EH (cell line): ENCODE data around the gene TMEM244.
"Not testable (repeated sequence)": the region's sequence is repeated elsewhere in the genome, so short reads cannot be mapped to it uniquely, and the experiment has no call there.

Experiments used
- DNase-seq: peaks from one replicate; pipeline ENCODE4 v3.0.0-alpha.2; 2015; ENCODE audit warnings: low read depth

Gene TMEM244

DNA sequence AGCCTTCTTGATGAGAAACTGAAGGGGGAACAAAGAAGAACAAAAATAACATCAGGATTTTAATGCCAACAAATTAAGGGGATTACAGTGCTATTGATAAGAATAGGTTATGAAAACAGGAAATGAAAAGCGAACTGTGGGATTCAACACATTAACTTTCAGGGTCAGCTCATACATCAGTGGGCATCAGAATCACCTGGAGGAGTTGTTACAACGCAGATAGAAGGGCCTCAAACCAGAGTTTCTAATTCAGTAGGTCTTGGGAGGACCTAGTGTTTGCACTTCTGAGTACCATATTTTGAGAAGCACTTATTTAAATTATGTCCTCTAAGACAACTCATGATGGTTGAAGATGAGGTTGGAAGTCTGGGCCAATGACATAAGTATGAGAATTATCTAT, 5.6 kb upstream of the TMEM244 start:
- DNase-seq: no peak

DNA sequence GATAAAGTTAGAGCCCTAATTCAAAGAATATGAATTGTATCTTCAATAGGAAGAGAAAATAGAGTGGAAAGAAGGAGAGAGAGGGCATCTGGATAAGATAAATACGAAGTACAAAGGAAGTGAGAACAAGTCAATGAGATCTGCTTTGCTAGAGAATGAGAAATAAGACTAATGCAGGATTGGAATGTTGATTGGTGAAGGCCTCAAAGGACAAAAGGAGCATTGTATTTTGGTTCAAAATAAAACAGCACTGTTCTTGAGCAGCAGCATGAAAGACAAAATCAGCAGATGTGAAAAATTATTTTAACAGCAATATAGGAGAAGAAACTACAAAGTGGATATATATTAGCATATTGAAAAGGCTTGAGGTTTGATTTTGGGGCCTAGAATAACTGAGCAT, 5.1 kb upstream of the TMEM244 start:
- DNase-seq: no peak

- no peak for DNase-seq
These were observed 3.9 kb upstream of the TMEM244 start for GRCh38 chr6:129865013-129865412.

DNA sequence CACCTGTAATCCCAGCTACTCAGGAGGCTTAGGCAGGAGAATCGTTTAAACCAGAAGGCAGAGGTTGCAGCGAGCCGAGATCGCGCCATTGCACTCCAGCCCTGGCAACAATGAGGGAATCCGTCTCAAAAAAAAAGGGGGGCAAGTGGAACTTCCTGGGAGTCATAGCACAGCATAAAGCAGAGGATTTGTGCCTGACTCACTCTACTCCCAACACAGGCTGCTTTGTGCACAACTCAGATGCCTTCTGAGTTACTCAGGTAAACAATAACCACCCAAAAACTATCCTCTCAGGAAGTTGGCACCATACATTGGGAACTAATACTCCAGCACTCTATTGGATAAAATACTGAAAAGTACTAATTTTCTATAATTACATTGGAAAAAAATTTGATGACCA, 2.5 kb upstream of the TMEM244 start:
- peak; percentile 77 for DNase-seq

DNA sequence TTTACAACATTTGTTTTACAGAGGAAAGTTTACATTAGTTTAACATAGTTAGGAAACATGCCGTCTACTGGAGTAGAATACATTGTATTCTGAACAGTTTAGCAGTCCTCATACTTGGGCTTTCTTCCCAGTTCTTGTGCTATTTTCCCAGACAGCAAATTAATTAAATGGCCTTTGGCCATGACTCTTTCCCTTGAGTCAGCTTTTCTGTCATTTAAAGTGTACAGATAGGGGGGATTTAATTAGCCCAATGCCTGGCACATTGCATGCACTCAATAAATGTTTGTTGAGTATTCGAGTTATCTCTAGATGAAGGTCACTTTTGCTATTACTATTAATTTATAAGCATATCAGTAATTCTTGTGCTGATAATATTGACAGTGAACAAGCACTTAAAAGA, 1.6 kb downstream of the TMEM244 start:
- peak; percentile 77 for DNase-seq

- no peak for DNase-seq
These were observed 3.3 kb downstream of the TMEM244 start for GRCh38 chr6:129857838-129858237.

DNA sequence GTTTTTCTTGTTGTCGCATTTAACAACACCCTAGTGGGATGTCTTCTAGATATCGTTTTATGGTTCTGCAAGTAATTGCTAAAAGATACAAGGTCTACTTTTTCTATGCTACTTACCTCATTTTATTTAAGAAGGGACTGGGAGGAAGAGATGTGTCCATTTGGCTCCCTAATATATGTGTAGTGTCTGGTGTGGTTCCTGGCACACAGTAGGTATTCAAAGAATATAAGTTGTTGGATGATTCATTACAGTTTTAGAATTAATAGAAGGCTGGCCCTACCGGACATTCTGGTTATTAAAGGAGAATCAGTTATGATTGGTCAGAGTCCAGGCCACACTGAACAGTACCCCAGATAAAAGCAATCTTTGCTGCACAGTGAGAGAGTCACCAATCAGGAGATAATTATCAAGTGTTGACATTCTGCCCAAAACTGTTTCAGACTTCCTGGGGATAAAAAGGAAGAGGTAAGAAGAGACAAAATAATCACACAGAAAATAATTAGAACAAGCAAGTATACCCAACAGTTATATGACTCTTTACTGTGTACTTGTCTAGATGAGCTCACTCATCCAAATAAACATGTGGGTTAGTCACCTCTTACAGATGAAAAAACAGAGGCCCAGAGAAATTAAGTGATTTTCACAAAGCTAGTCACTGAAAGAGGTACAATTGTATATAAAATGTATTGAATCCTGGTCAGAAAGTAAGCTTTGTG, 7.0 kb downstream of the TMEM244 start:
- DNase-seq: peak; percentile 75

GRCh38 chr6:129852257-129852858, 8.8 kb downstream of the TMEM244 start:
- DNase-seq: peak; percentile 32

- DNase-seq: peak; percentile 73
These were observed 11.7 kb downstream of the TMEM244 start for GRCh38 chr6:129849456-129849855.

DNA sequence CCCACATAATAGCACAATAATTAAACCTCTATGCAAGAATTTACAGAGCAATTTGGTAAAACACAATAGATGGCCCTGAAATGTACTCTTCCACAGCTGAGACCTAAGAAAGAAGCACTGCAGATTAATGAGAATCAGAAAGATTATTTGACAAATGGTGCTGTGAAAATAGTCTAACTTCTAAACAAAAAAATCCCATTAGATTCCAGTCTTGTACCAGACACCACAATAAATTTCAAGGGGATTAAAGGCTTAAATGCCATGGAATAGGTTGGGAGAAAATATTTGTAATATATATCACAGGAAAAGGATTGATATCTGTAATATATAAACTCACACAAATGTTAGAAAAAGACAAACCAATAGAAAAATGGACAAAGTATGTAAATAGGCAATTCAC, 14.4 kb downstream of the TMEM244 start:
- no peak for DNase-seq

DNA sequence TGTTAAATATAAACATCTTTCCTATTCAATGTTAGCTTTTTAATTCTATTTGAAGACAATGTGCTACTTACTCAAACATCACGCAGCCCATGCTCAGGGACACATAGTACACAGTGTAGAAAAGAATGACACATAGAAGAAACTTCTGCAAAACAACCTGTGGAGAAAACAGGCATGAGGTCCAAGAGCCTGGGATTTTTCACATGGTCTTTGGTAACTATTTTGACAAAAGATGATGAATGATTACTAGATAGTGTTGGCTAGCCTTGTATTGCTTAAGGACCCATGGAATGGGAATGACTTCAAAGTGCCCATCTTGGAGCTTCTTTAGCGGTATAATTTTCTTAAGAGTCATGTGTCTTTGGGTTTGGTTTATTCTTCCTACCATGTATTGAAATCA, 15.4 kb downstream of the TMEM244 start:
- DNase-seq: no peak

- peak; percentile 95 for DNase-seq
These were observed 16.8 kb downstream of the TMEM244 start for GRCh38 chr6:129844118-129844891.

DNA sequence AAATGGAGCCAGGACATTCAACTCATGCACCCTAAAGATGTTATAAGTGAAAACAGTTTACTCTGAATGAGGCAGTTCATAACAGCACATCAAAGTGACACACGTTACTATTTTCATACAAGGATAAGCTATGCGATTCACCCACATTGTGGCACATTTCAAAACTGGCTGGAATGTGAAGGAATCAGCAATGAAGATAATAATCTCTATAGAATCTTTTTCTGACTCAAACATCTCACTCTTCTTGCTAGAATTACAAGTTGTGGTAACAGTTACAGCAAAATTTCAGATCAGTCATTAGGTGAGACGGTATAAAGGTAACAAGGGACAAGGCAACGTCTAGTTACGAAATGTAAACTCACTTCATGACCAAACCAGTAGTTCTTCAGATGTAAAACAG, 17.5 kb downstream of the TMEM244 start:
- peak; percentile 56 for DNase-seq

DNA sequence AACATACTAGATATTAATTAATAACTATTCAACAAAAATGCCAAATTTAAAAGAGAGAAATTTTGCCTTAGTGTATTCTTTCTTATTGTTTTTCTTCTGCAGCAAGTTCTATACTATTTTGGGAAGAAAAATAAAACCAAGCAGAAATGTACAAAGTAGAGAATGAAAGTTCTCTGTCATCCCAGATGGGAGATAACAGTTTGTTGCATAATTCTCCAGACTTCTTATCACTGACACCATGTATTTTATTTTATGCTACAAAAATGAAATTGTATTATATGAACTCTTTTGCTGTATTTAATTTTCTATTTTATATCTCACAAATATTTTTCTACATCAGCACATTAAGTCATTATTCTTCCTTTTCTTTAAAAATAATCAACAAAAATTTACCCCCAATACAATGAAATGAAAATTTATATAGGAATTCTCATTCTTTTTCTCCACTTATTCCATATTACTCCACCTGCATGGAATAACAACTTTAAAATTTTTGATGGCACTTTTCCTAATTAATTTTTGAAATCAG, 18.2 kb downstream of the TMEM244 start:
- no peak for DNase-seq

DNA sequence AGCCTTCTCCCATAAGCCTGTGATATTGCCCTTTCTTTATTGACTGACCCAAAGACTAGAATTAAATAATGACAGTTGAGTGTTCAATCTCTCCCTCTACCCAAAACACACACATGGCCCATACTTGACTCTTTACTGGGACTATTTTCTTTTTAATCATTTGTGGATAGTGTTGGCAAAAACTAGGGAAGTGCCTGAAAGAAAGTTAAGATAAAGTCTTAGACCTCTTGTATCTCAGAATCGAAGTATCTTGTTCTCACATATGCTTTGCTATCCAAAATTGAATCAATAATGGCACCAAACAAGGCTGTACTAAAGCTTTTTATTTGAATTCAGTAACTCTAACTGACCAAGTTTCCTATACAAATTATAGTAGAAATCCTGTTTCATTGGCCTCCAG, 19.0 kb downstream of the TMEM244 start:
- no peak for DNase-seq

GRCh38 chr6:129839562-129839961, 21.6 kb downstream of the TMEM244 start:
- not testable (repeated sequence) for DNase-seq

DNA sequence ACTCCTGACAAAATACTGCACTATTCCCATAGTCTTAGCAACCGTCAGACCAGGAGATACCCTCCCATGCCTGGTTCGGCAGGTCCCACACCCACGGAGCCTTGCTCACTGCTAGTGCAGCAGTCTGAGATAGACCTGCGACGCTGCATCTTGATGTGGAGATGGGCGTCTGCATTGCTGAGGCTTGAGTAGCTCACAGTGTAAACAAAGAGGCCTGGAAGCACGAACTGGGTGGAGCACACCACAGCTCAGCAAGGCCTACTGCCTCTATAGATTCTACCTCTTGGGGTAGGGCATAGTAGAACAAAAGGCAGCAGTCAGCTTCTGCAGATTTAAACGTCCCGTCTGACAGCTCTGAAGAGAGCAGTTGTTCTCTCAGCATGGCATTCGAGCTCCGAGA, 25.4 kb downstream of the TMEM244 start:
- peak; percentile 35 for DNase-seq

DNA sequence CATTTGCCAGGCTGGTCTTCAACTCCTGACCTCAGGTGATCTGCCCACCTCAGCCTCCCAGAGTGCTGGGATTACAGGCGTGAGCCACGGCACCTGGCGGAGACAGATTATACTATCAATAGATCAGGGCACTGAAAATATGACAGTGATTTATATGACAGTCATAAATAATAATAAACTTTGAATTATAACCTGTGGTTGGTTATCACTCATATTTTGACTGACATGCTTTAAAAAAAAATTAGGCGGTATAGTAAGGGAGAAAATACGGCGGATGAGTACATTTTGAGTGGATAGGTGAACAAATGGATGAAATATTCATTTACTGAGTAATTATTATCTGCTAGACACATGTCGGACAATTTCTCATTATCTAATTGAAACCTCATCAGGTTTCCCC, 28.8 kb downstream of the TMEM244 start:
- DNase-seq: no peak

DNA sequence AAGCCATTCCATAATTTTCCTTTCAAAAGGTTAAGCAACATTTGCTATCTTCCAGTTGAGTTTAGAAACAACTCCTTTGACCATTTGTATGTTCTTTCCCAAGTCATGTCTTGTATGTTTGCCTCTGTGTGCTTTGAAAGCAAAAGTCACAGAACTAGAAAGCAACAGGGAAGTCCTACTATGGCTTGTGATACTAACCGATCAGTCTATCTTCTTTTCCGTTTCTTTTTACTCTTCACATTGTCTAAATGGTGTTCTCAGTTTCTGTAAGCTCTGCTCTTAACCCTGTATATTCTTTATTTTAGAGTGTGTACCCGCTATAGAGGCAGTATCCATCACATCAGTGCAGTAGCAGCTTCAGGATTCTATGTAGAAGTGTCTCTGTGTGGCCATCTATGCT, 32.9 kb downstream of the TMEM244 start:
- no peak for DNase-seq

DNA sequence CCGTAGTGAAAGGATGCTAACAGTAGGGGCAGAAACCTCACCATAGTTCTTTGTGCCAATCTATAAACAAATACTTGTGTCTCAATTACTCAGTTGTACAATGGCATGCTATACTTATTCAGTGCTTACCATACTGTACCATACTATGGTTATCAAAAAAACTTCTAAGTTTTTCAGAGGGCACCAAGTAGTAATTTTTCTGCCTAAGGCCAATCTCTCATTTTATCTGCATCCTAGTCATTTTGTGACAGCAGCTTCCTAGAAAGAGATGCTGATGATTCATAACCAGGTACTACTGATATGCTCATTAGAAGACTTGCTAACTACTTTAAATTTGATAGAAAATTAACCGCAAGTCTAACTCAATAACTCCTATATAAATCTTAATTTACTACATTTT, 42.9 kb downstream of the TMEM244 start:
- no peak for DNase-seq

DNA sequence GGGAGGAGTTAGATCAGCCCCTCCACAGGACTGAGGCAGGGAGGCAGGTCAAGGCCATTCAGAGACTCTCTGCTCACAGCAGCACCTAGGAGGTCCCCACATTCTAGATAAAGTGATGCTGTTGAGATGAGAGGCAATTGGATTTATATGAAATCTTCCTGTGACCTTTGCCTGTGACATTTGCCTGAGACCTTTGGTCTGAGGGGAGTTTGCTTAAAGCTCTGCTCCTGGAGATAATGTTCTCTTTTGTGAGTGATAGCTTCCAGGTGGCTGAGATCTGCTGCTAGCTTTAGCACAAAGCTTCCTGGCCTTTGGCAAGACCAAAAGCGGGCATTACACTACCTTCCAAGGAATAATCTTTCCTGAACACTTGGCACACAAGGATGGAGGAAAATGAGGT, 43.3 kb downstream of the TMEM244 start:
- DNase-seq: no peak

GRCh38 chr6:129817332-129817731, 43.8 kb downstream of the TMEM244 start:
- DNase-seq: no peak

- no peak for DNase-seq
These were observed 48.9 kb downstream of the TMEM244 start for GRCh38 chr6:129812145-129812777.
